Neural cell (in vitro differentiated cells): ENCODE measurements around the gene AK5.

Source experiments
- EP300 ChIP-seq: fragments of 450-650 bp; conservative IDR thresholded peaks from 2 replicates; pipeline ENCODE4 v1.6.1; 2014; ENCODE audit warnings: antibody characterized with exemption, mild to moderate bottlenecking, moderate library complexity; ENCODE audit not compliant: poor library complexity, severe bottlenecking
- EZH2 ChIP-seq: fragments of 200-600, 300-800 bp; shearing (Covaris generic), sonication (generic); IDR thresholded peaks from 2 replicates; pipeline ENCODE4 v1.6.1; 2014; ENCODE audit warnings: antibody characterized with exemption, low read length, borderline replicate concordance, mild to moderate bottlenecking; ENCODE audit not compliant: insufficient read depth, poor library complexity, severe bottlenecking
- POLR2AphosphoS5 ChIP-seq: IDR thresholded peaks from 2 replicates; pipeline ENCODE4 v1.6.1; 2012
- RAD21 ChIP-seq: fragments of 450-650 bp; conservative IDR thresholded peaks from 2 replicates; pipeline ENCODE4 v1.6.1; 2014; ENCODE audit warnings: antibody characterized with exemption, mild to moderate bottlenecking, moderate library complexity
- REST ChIP-seq: IDR thresholded peaks from 2 replicates; pipeline ENCODE4 v1.6.1; 2012; ENCODE audit warnings: borderline replicate concordance
- SMC3 ChIP-seq: fragments of 450-650 bp; conservative IDR thresholded peaks from 2 replicates; pipeline ENCODE4 v1.6.1; 2014; ENCODE audit warnings: antibody characterized with exemption, mild to moderate bottlenecking, moderate library complexity; ENCODE audit not compliant: poor library complexity
- TAF1 ChIP-seq: IDR thresholded peaks from 2 replicates; pipeline ENCODE4 v1.6.1; 2012; ENCODE audit warnings: low read depth
- TF ChIP-seq, protein P1 (sequence below): fragments of 450-650 bp; IDR thresholded peaks from 2 replicates; pipeline ENCODE4 v1.5.1; 2014; ENCODE audit warnings: antibody characterized with exemption, mild to moderate bottlenecking, moderate library complexity; ENCODE audit not compliant: poor library complexity, severe bottlenecking

- TF ChIP-seq POLR2AphosphoS5 = no peak
- TF ChIP-seq, protein P1, sequence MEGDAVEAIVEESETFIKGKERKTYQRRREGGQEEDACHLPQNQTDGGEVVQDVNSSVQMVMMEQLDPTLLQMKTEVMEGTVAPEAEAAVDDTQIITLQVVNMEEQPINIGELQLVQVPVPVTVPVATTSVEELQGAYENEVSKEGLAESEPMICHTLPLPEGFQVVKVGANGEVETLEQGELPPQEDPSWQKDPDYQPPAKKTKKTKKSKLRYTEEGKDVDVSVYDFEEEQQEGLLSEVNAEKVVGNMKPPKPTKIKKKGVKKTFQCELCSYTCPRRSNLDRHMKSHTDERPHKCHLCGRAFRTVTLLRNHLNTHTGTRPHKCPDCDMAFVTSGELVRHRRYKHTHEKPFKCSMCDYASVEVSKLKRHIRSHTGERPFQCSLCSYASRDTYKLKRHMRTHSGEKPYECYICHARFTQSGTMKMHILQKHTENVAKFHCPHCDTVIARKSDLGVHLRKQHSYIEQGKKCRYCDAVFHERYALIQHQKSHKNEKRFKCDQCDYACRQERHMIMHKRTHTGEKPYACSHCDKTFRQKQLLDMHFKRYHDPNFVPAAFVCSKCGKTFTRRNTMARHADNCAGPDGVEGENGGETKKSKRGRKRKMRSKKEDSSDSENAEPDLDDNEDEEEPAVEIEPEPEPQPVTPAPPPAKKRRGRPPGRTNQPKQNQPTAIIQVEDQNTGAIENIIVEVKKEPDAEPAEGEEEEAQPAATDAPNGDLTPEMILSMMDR = no peak
- TF ChIP-seq EP300 = no peak
- no peak for TF ChIP-seq REST
- no peak for TF ChIP-seq TAF1
- TF ChIP-seq RAD21 = no peak
- TF ChIP-seq EZH2 = no peak
- TF ChIP-seq SMC3 = no peak
These were observed 228.1 kb downstream of the AK5 start for GRCh38 chr1:77509898-77510297.
